ENCODE results near the gene METTL5. TPM values are rescaled to one million over a fixed set of nuclear protein-coding genes. Genes with fewer than 3 reads are reported as not detected.
"Not testable (repeated sequence)": the region's sequence is repeated elsewhere in the genome, so short reads cannot be mapped to it uniquely, and the experiment has no call there.

METTL5 gene
- total RNA-seq, 1 donor from 2014 or later: 74.0 TPM

DNA sequence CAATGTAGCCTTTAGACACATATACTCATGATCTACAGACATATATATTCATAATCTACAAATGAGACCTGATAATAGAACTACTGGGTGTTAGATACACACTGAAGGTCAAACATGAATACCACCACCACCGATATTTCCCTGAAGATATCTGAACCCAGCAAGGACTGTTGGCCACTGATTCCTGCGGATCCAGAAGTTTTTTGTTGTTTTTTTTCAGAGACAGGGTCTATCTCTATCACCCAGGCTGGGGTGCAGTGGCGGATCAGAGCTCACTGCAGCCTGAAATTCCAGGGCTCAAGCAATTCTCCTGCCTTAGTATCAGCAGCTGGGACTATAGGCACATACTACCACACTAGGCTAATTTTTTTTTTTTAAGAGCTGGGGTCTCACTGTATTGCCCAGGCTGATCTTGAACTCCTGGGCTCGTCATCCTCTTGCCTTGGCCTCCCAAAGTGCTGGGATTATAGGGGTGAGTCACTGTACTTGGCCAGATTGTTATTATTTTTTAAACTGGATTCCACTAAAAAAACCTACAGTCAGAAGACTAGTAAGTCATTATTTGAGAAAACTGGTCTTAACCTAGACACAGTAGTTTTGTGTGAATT, 1.8 kb downstream of the METTL5 start:
- peak overlapping the region; percentile 16 for H3K4me3 ChIP-seq (ENCODE audit: low read depth, low read length)
- TF ChIP-seq, protein P1, sequence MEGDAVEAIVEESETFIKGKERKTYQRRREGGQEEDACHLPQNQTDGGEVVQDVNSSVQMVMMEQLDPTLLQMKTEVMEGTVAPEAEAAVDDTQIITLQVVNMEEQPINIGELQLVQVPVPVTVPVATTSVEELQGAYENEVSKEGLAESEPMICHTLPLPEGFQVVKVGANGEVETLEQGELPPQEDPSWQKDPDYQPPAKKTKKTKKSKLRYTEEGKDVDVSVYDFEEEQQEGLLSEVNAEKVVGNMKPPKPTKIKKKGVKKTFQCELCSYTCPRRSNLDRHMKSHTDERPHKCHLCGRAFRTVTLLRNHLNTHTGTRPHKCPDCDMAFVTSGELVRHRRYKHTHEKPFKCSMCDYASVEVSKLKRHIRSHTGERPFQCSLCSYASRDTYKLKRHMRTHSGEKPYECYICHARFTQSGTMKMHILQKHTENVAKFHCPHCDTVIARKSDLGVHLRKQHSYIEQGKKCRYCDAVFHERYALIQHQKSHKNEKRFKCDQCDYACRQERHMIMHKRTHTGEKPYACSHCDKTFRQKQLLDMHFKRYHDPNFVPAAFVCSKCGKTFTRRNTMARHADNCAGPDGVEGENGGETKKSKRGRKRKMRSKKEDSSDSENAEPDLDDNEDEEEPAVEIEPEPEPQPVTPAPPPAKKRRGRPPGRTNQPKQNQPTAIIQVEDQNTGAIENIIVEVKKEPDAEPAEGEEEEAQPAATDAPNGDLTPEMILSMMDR (IDR thresholded peaks at IDR 0.05; ENCODE audit: insufficient read depth, low read length, severe bottlenecking): no peak
- peaks cover 7% of the 10 kb centered on the region for H3K36me3 ChIP-seq (ENCODE audit: control insufficient read depth, insufficient read depth, low read length)
- no peaks in the 10 kb centered on the region for H3K27me3 ChIP-seq (ENCODE audit: control insufficient read depth, insufficient read depth, low read length)
- no peak for FAIRE-seq
- no peak for DNase-seq (ENCODE audit: low read depth)

DNA sequence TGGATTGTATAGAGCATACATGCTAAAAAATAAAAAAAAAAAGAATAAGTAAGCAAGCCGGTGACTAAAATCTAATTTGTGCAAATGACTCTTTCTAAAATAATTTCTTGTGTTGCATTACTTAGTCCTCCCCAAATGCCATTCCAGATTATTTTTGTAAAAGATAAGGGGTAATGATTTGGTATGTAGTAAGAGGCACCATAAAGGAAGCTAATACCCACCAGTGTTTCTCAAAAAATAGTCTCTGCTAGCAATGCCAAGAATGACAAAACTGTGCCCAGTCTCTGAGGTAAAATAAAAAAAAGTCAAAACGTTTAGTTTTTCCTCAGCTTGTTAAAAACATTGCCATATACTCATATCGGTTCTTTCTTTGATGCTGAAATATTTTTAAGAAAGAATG, 2.7 kb downstream of the METTL5 start:
- H3K27me3 ChIP-seq (ENCODE audit: control insufficient read depth, insufficient read depth, low read length): no peaks in the 10 kb centered on the region
- no peak for FAIRE-seq
- no peak overlapping the region for H3K4me3 ChIP-seq (ENCODE audit: low read depth, low read length)
- peaks cover 10% of the 10 kb centered on the region for H3K36me3 ChIP-seq (ENCODE audit: control insufficient read depth, insufficient read depth, low read length)
- TF ChIP-seq, protein P1 (IDR thresholded peaks at IDR 0.05; ENCODE audit: insufficient read depth, low read length, severe bottlenecking): no peak
- no peak for DNase-seq (ENCODE audit: low read depth)

DNA sequence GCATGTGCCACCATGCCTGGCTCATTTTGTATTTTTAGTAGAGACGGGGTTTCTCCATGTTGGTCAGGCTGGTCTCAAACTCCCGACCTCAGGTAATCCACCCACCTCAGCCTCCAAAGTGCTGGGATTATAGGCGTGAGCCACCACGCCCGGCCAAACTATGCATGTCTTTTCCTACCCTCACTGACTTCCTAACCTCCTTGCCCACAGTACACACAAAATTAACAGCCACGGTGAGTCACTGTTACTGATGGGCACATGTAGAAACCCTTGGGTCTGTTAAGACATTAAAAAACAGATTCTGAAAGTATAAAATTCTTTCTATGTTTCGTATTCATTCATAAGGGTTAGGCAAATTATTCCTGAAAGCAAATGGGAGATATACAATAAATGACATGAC, 4.6 kb downstream of the METTL5 start:
- H3K36me3 ChIP-seq (ENCODE audit: control insufficient read depth, insufficient read depth, low read length): peaks cover 12% of the 10 kb centered on the region
- not testable (repeated sequence) for FAIRE-seq

DNA sequence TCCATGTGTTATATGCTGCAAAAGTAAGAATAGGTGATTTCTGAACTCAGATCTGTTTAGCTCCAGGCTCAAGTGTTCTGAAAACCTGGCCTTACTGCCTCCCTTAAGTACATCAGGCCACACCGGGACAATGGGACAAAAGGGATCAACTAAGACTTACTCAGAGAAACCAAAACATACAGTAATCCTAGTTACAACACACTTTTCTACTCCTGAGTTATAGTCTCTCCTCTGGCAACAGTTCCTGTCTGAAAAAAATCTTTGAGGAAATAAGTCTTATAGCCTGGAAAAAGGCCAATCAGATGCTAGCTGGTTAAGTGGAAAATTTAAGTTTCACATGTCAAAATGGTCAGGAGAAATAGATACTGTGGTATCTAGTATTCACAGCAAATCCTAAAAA, 5.6 kb downstream of the METTL5 start:
- no peak overlapping the region for H3K4me3 ChIP-seq (ENCODE audit: low read depth, low read length)
- H3K27me3 ChIP-seq (ENCODE audit: control insufficient read depth, insufficient read depth, low read length): no peaks in the 10 kb centered on the region
- no peak for FAIRE-seq
- peak; percentile 37 for DNase-seq (ENCODE audit: low read depth)
- TF ChIP-seq, protein P1 (IDR thresholded peaks at IDR 0.05; ENCODE audit: insufficient read depth, low read length, severe bottlenecking): no peak
- peaks cover 12% of the 10 kb centered on the region for H3K36me3 ChIP-seq (ENCODE audit: control insufficient read depth, insufficient read depth, low read length)

More for the DNA sequence above, 4.6 kb downstream of the METTL5 start:
- H3K27me3 ChIP-seq (ENCODE audit: control insufficient read depth, insufficient read depth, low read length); H3K4me3 ChIP-seq (ENCODE audit: low read depth, low read length): not testable (repeated sequence)
- DNase-seq (ENCODE audit: low read depth): peak; percentile 79

DNA sequence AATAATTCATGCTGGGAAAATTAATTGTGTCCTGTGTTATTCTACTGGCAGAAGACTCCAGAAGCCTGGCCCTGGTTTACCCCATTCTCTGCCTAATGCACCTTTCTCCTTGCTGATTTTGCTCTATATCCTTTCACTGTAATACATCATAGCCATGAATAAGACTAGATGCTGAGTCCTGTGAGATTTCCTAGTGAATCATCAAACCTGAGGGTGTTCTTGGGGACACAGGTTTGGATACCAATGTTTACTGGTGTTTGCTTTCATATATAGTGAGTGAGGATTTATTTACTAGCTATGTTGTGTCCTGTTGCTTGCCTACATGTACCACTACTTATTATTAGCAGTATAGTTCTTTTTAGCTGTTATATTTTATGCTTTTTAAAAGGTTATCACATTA, 6.5 kb downstream of the METTL5 start:
- peaks cover 10% of the 10 kb centered on the region for H3K36me3 ChIP-seq (ENCODE audit: control insufficient read depth, insufficient read depth, low read length)
- DNase-seq (ENCODE audit: low read depth) (peak; percentile 72), FAIRE-seq (no peak)
- H3K27me3 ChIP-seq (ENCODE audit: control insufficient read depth, insufficient read depth, low read length): no peaks in the 10 kb centered on the region
- TF ChIP-seq, protein P1 (IDR thresholded peaks at IDR 0.05; ENCODE audit: insufficient read depth, low read length, severe bottlenecking): no peak
- no peak overlapping the region for H3K4me3 ChIP-seq (ENCODE audit: low read depth, low read length)

DNA sequence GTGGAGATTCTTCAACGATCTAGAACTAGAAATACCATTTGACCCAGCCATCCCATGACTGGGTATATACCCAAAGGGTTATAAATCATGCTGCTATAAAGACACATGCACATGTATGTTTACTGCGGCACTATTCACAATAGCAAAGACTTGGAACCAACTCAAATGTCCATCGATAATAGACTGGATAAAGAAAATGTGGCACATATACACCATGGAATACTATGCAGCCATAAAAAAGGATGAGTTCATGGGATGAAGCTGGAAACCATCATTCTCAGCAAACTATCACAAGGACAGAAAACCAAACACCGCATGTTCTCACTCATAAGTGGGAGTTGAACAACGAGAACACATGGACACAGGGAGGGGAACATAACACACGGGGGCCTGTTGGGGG, 7.3 kb downstream of the METTL5 start:
- H3K36me3 ChIP-seq (ENCODE audit: control insufficient read depth, insufficient read depth, low read length): peaks cover 10% of the 10 kb centered on the region
- H3K4me3 ChIP-seq (ENCODE audit: low read depth, low read length); DNase-seq (ENCODE audit: low read depth); FAIRE-seq; H3K27me3 ChIP-seq (ENCODE audit: control insufficient read depth, insufficient read depth, low read length): not testable (repeated sequence)

DNA sequence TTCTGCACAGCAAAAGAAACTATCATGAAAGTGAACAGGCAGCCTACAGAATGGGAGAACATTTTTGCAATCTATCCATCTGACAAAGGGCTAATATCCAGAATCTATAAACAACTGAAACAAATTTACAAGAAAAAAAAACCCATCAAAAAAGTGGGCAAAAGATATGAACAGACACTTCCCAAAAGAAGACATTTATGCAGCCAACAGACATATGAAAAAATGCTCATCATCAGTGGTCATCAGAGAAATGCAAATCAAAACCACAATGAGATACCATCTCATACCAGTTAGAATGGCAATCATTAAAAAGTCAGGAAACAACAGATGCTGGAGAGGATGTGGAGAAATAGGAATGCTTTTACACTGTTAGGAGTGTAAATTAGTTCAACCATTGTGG, 7.7 kb downstream of the METTL5 start:
- H3K27me3 ChIP-seq (ENCODE audit: control insufficient read depth, insufficient read depth, low read length); FAIRE-seq; DNase-seq (ENCODE audit: low read depth); H3K4me3 ChIP-seq (ENCODE audit: low read depth, low read length): not testable (repeated sequence)
- peaks cover 10% of the 10 kb centered on the region for H3K36me3 ChIP-seq (ENCODE audit: control insufficient read depth, insufficient read depth, low read length)
